GM21717 (cell line): Measurements from ENCODE around the gene PCOLCE2.

Source experiments
- ATAC-seq: cut with Tn5 transposase; IDR thresholded peaks from one replicate; pipeline ENCODE4 v1.9.1; 2021; ENCODE audit warnings: mild to moderate bottlenecking, moderate library complexity; ENCODE audit not compliant: unreplicated experiment

Gene PCOLCE2

GRCh38 chr3:142866841-142867631 is 21.8 kb downstream of the PCOLCE2 start:
- no peak for ATAC-seq

DNA sequence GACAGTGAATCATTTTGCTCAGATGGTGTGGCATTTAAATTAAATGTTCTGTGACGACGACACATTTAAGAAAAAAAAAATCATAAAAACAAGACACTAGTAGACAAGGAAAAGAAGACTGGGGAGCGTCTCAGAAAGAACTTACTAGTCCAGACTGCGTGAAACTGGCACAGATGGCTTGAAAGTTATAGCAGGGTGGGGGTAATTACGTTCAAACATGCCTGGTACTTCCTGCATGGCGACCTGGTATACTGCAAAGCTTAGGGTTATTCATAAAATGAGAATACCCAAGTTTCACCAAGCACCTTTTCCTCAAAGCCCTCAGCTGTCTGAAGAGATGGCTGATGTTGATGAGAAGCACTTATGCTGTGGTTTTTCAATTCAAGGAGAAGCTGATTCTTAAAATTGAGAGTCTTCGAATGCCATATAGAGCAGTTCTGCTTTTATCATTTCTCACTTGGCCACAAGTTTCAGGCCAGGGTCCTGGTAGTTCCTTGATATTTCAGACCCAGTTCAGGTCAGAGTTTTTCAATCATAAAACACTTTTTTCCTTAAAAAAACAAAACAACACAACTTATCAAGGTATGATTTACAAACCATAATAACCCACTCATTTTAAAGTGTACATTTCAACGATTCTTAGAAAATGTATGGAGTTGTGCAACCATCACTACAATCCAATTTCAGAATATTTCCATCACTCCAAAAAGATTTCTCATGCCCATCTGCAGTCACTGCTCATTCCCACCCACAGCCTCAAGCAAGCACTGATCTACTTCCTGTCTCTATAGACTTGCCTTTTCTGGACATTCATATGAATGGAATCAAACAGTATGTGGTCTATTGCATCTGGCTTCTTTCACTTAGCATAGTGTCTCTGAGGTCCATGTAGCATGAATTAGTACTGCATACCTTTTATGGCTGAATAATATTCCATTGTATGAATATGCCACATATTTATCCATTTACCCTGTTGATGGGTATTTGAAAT is 24.7 kb downstream of the PCOLCE2 start:
- ATAC-seq: no peak

DNA sequence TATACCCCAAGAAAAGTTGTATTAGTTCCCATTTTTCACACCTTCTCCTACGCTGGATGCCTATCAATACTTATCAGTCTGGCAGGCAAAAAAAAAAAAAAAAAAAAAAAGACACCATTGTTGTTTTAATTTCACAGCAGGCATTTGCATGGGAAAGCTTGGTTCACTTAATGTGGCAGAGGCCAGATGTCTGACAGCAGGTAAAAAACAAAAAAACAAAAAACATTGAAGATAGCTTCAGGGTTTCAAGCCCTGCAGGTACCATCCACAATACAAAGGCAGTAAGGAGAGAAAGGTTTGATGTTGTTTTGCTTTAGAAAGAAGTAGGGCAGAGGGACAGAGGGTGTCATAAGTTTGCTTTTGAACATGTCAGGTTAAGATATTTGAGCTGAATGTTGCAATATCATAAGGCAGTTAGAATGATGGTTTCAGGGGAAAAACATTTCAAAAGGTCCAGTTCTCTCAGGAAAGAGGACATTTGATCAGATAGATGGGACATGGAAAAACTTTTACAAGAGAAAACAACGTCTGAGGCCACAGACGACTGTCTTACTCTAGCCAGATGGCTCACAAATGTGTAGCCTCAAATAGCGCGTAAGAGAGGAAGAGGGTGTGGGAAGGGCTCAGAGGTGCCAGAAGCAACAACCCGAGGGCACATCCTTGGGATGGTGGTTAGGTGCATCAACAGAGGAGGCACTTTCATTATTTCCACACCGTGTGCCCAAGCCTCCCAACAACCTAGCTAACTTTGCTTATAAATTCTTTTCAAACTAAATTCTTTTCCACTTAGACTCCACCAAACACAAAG is 25.7 kb downstream of the PCOLCE2 start:
- ATAC-seq: no peak

DNA sequence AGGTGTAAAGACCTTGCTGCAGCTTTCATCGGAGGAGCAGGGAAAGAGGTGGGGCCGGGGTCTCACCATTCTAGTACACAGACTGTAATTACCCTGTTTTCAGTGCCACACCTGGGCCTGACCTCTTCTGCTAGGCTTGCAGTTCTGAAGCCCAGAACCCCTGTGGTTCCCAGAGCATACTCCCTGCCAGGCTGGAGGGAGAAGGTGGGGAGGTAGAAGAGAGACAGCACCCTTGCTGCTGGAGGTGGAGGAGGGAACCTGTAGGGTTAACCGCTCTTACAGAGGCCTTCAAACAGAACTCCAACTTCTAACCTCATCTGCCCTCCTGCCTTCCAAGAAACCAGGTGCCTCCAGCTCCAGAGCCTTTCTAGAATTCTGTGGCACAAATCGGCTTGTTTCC is 27.0 kb downstream of the PCOLCE2 start:
- no peak for ATAC-seq

GRCh38 chr3:142858043-142858442 is 30.8 kb downstream of the PCOLCE2 start:
- no peak for ATAC-seq

- no peak for ATAC-seq
These were observed 31.8 kb downstream of the PCOLCE2 start for GRCh38 chr3:142857056-142857455.

DNA sequence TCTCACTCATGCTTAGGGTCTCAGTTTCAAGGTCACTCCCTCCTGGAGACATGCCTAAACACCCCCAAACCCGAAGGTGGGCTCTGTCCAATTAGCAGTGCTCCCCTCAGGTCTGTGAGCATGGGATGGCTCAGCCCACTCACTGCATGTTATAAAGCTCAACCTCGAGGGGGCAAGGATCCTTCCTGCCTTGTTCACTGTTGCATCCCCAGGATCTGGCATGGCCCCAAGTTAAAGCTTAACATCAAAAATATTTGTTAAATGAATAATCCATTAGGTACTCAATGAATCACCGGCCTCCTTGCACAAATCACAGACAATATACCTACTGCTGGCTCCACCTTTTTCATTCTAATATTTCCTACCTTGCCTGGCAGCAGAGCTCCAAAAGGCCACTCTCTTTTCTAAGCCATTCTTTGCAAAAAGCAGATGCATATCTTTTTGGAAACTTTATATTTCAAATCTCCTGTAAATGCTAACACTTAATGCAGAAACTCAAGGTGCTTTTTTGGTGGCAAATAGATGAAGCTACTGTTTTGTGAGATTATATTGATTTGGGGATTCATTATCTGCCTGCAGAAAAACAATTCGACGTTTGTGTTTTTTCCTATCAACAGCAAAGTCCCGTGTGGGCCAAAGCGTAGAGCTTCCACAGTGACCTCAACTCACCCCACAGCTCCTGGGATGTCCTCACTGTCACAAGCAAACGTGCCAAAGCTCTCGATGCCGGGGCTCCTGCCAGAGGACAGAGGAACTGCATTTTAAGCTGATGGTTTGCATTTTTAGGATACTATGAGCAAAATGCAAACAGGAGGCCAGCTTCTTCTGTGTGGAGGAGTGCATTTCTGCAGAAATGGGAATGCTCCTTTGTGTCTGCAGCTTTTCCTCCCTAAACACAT is 35.4 kb downstream of the PCOLCE2 start:
- ATAC-seq: no peak

DNA sequence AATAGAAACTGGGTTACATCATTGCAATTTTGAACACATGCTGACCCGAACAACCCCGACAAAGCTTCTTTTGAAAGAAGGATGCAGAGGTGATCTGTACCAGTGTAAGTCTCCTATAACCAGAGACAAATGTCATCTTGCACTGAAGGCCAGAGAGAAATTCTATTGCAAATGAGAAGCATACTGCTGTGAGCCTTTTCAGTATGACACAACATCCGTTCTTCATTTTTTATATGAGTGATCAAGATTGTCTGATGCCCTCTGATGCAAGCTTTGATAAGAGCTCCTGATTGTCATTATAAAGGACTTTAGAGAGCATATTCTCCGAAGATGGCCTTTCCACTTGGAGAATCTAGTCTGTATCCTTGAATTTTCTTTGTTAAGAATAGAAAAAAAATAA is 36.9 kb downstream of the PCOLCE2 start:
- ATAC-seq: no peak

- ATAC-seq: no peak
These were observed 38.4 kb downstream of the PCOLCE2 start for GRCh38 chr3:142850395-142851023.

- no peak for ATAC-seq
These were observed 39.7 kb downstream of the PCOLCE2 start for GRCh38 chr3:142849148-142849547.

- no peak for ATAC-seq
These were observed 41.9 kb downstream of the PCOLCE2 start for GRCh38 chr3:142846779-142847577.

DNA sequence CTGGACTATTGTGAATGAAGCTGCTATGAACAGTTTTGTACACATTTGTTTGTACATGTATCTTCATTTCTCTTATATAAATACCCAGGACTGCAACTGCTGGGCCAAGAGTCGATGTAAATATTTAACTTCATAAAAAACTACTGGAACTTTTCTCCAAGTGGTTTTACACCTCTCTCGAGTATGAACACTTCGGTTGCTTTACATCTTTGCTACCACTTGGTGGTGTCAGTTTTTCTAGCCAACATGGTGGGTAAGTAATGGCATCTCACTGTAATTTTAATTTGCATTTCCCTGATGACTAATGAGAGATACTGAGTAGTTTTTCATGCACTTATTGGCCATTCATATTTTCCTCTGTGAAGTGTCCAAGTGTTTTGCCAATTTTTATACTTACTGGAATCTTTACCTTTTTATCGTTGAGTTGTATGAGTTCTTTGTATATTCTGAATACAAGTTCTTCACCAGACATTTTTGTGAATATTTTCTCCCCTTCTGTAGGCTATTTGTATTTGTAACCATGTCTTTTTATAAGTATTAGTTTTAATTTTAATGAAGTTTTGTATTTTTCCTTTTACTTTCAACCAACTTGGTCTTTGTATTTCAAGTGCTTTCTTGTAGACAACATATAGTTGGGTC is 44.4 kb downstream of the PCOLCE2 start:
- ATAC-seq: no peak

- ATAC-seq: no peak
These were observed 49.1 kb downstream of the PCOLCE2 start for GRCh38 chr3:142839831-142840230.

DNA sequence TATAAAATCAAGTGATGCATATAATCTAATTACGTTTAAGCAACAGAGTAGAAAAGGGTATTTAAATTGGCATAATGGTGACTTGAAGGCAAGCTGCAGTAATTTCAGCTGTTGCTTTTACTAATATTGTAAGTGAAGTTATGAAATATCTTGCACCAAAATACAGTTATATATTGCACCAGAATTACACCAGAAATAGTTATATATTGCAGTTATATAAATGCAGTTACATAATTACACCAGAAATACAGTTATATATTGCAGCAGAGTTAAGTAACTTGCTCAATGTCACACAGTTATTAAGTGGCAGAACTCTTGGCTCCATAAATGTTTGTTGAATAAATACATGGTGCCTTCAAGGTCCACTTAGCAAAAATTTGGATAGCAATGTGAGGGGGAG is 51.4 kb downstream of the PCOLCE2 start:
- ATAC-seq: no peak

DNA sequence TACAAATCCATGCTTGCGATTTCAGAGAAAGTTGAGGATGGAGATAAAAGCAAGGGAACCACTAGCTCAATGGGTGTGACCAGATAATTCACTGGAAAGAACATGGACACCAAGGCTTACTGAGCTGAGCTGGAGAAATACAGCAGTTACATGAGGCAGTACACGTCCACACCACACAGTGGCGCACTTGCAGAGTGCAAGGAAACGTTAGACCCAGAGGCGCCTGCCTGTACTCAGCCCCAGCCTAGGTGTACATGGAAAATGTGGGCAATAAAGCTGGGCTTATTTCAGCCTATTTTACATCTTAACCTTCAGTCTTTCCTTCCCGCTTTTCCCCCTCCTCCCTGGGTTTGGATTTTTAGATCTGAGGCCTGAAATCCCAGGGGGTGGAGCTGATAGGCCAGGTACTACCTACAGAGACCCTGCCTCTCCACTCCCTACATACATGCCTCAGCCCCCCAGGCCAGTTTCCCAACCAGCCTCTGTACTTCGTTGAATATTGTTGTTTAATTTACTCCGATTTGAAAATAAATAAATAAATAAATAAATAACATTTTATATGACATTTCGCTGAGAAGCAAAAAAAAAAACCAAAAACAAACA is 60.1 kb downstream of the PCOLCE2 start:
- ATAC-seq: peak; percentile 94

DNA sequence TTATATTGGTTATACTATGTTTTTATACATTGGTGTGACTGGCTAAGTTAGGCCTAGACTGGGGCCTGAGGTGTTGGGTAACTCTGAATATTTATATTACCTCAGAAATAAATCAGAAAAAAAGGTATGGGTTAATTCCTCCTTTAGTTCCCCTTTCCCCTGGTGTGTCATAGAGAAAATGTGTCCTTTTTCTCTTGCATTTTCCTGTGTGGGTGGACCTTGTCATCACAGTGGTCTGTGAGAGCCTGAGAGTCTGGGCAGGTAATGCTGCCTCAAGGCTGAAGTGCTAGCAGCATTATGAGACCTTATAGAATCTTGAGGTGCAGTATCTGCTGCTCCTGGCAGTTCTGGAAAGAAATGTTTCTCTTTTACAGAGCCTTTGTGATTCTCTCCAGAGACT is 69.7 kb downstream of the PCOLCE2 start:
- ATAC-seq: no peak

DNA sequence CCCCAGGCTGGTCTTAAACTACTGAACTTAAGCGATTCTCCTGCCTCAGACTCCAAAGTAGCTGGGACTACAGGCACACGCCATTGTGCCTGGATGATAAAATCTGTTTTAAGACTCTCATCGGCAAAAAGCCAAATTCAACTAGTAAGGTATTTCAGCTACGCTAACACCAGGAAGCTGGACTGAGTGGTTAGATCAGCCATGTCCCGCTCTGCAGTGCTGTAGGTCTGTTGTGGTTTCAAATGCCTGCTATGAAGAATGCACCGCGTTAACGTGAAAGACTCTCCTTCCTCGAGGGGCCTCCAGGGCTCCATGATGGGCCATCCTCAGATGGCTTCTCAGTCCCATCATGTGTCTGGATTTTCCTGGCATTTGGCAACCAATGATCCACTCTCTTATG is 70.2 kb downstream of the PCOLCE2 start:
- ATAC-seq: no peak

DNA sequence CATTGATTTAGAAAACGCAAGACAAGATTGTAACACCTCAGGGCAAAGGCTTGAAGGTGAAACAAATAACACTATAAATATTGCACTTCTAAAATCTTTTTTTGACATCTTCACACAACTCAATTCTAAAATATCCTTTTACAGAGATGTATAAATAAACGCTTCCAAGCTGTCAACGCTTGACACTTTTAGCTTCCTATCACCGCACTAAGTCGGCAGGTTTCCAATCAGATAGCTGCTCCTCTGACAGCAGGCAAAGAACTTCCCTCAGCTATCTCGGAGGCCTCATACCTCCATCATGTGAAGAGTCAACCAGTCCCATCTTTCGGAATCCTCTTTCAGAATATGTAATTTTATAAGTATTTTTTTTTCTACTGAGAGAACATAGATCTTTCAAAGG is 71.0 kb downstream of the PCOLCE2 start:
- no peak for ATAC-seq
